Endothelial cell of umbilical vein (primary cell): ENCODE results near the gene OSTM1. TPM values are rescaled to one million over a fixed set of nuclear protein-coding genes. Genes with fewer than 3 reads are reported as not detected.

Experiments
- Bru-seq: library from RNA; stranded (reverse); fragments of 400-500 nt; gene quantifications from one replicate; lab custom pipeline; 2021; lab: Mats Ljungman, UMichigan
- BruChase-seq, 2 experiments: library from RNA; stranded (reverse); fragments of 400-500 nt; gene quantifications; one replicate each; lab custom pipeline; 2021; lab: Mats Ljungman, UMichigan
- BruUV-seq: library from RNA; stranded (reverse); fragments of 400-500 nt; replicated peaks from 2 replicates; lab custom pipeline; 2021; lab: Mats Ljungman, UMichigan
- CTCF ChIA-PET: fragments of 300-600, 350-600 bp; sonication (Branson Sonifier 250); formaldehyde crosslinking; loops from one replicate; lab custom pipeline; 2021; ENCODE audit warnings: antibody characterized with exemption, inconsistent platforms; lab: Charles Lee
- POLR2A ChIA-PET: fragments of 300-600, 350-600 bp; sonication (Branson Sonifier 250); formaldehyde crosslinking; loops from one replicate; lab custom pipeline; 2021; ENCODE audit warnings: antibody characterized with exemption, inconsistent platforms; lab: Charles Lee
- DNase-seq: peaks from one replicate; pipeline ENCODE4 v3.0.0-alpha.2; 2011; ENCODE audit warnings: low read depth, low spot score
- FAIRE-seq: peaks from 2 replicates; lab custom pipeline; 2011; peaks lifted over from hg19 to GRCh38; lab: Jason Lieb, UNC
- H2AFZ ChIP-seq: 2 replicates; pipeline ENCODE4 v1.6.0; 2012; ENCODE audit warnings: low read depth, low read length, control low read depth, inconsistent platforms
- H3K27ac ChIP-seq: 2 replicates; pipeline ENCODE4 v1.5.1; 2011; ENCODE audit warnings: low read depth, mild to moderate bottlenecking, control low read depth, low read length, moderate library complexity; ENCODE audit not compliant: insufficient read depth
- H3K27me3 ChIP-seq, 2 experiments: 2 replicates each; pipeline versions ENCODE4 v1.6.0 to v1.6.1; 2011; ENCODE audit warnings: low read length in 2 of 2, mixed read lengths in 1 of 2; ENCODE audit not compliant: control insufficient read depth in 2 of 2, insufficient read depth in 2 of 2
- H3K36me3 ChIP-seq, 2 experiments: 2 replicates in 1 of 2; 3 replicates in 1 of 2; pipeline ENCODE4 v1.5.1; 2011; ENCODE audit warnings: low read length in 2 of 2, mild to moderate bottlenecking in 1 of 2, moderate library complexity in 1 of 2; ENCODE audit not compliant: control insufficient read depth in 2 of 2, insufficient read depth in 2 of 2; ENCODE audit errors: extremely low read depth in 1 of 2
- H3K4me1 ChIP-seq: 3 replicates; pipeline ENCODE4 v1.5.1; 2011; ENCODE audit warnings: mild to moderate bottlenecking, low read length; ENCODE audit not compliant: control insufficient read depth, insufficient read depth; ENCODE audit errors: extremely low read depth
- H3K4me2 ChIP-seq: 2 replicates; pipeline ENCODE4 v1.6.1; 2011; ENCODE audit warnings: low read length, control low read depth, mixed read lengths; ENCODE audit not compliant: insufficient read depth
- H3K4me3 ChIP-seq, 3 experiments: fragments of 200-600 bp in 1 of 3; sonication (generic), shearing (Covaris generic) in 1 of 3; replicated peaks in 1 of 3; 2 replicates each; pipeline ENCODE4 v1.5.1; 2011 to 2016; ENCODE audit warnings: control low read depth in 3 of 3, low read length in 3 of 3, mild to moderate bottlenecking in 2 of 3, inconsistent platforms in 1 of 3, low read depth in 1 of 3, moderate library complexity in 1 of 3; ENCODE audit not compliant: insufficient read depth in 1 of 3
- H3K79me2 ChIP-seq: 2 replicates; pipeline ENCODE4 v1.6.0; 2012; ENCODE audit warnings: low read length, inconsistent platforms; ENCODE audit not compliant: control insufficient read depth, insufficient read depth
- H3K9ac ChIP-seq: replicated peaks from 2 replicates; pipeline ENCODE3; 2011; ENCODE audit warnings: low read length, control low read depth; ENCODE audit not compliant: insufficient read depth; ENCODE audit errors: extremely low read depth
- H3K9me1 ChIP-seq: replicated peaks from 3 replicates; pipeline ENCODE4 v1.6.0; 2011; ENCODE audit warnings: mild to moderate bottlenecking, low read length; ENCODE audit not compliant: control insufficient read depth, insufficient read depth; ENCODE audit errors: extremely low read depth
- H3K9me3 ChIP-seq: replicated peaks from 2 replicates; pipeline ENCODE4 v1.5.1; 2012; ENCODE audit warnings: low read length, inconsistent platforms; ENCODE audit not compliant: control insufficient read depth, insufficient read depth
- H4K20me1 ChIP-seq: replicated peaks from 2 replicates; pipeline ENCODE3; 2011; ENCODE audit warnings: mild to moderate bottlenecking, low read length; ENCODE audit not compliant: control insufficient read depth, insufficient read depth; ENCODE audit errors: extremely low read depth
- EZH2 ChIP-seq: IDR thresholded peaks from 2 replicates; pipeline ENCODE4 v1.6.1; 2012; ENCODE audit warnings: borderline replicate concordance, low read depth, mild to moderate bottlenecking, moderate library complexity, low read length, inconsistent platforms; ENCODE audit not compliant: severe bottlenecking
- MAX ChIP-seq: IDR thresholded peaks from 2 replicates; pipeline ENCODE4 v1.6.1; 2011; ENCODE audit not compliant: insufficient read depth, insufficient read length
- POLR2A ChIP-seq: IDR thresholded peaks from 2 replicates; pipeline ENCODE4 v1.6.1; 2012; ENCODE audit warnings: low read depth, mild to moderate bottlenecking, control low read depth, low read length
- POLR2AphosphoS5 ChIP-seq: IDR thresholded peaks from 2 replicates; pipeline ENCODE4 v1.6.1; 2012; ENCODE audit warnings: low read depth, mild to moderate bottlenecking, control low read depth, low read length, moderate library complexity; ENCODE audit not compliant: insufficient read depth
- dilution Hi-C: fragments of 300-500 bp; cut with MboI; formaldehyde crosslinking; loops from one replicate; pipeline ENCODE4 v1.15.0; 2019; ENCODE audit warnings: low sequenced_read_pairs; ENCODE audit not compliant: extremely low pct_ligation_motif_present
- intact Hi-C: fragments of 100-400 bp; cut with micrococcal nuclease; formaldehyde crosslinking; loops from one replicate; pipeline ENCODE4 v1.10.0; 2022
- long read RNA-seq: library from polyadenylated mRNA; stranded (forward); transcript quantifications from one replicate; pipeline ENCODE4 v2.0.0, GENCODE V29; 2021
- polyA minus RNA-seq, 3 experiments: library from RNA; depleted of rRNA, polyadenylated mRNA; stranded (reverse); fragments of >200 nt; gene quantifications; 1 replicate in 1 of 3; 2 replicates in 2 of 3; pipeline ENCODE4 v1.2.3, GENCODE V29; 2011
- polyA plus RNA-seq, 4 experiments: library from polyadenylated mRNA; depleted of rRNA in 3 of 4; stranded (reverse) in 3 of 4; unstranded in 1 of 4; fragments of >200 nt; gene quantifications; 2 replicates each; pipeline versions ENCODE4 v1.2.1 to v1.2.3, GENCODE V29; 2011 to 2012; ENCODE audit warnings: missing spikeins in 1 of 4
- total RNA-seq: library from RNA; stranded (reverse); gene quantifications from 2 replicates; pipeline ENCODE4 v1.2.3, GENCODE V29; 2021

Gene OSTM1, protein sequence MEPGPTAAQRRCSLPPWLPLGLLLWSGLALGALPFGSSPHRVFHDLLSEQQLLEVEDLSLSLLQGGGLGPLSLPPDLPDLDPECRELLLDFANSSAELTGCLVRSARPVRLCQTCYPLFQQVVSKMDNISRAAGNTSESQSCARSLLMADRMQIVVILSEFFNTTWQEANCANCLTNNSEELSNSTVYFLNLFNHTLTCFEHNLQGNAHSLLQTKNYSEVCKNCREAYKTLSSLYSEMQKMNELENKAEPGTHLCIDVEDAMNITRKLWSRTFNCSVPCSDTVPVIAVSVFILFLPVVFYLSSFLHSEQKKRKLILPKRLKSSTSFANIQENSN
- total RNA-seq (26.4 and 27.8 TPM in 2 replicates), polyA plus RNA-seq (23.1 and 28.7 TPM in 2 replicates), polyA minus RNA-seq (34.8 and 42.2 TPM in 2 replicates), Bru-seq, nascent RNA (percentile 50 among the genes with signal in this experiment), BruChase-seq, experiment 1, labeled RNA remaining after a 6-hour chase (percentile 73 among the genes with signal in this experiment), BruChase-seq, experiment 2, labeled RNA remaining after a 2-hour chase (percentile 61 among the genes with signal in this experiment)
- 5.8 and 7.7 TPM in 2 replicates for polyA plus RNA-seq (2011; cell fraction: cytosol; rRNA removed)
- polyA plus RNA-seq (2011; cell fraction: nucleus; rRNA removed) = 5.1 and 8.1 TPM in 2 replicates
- polyA plus RNA-seq (2012) = 25.5 and 27.1 TPM in 2 replicates
- polyA minus RNA-seq (2011; cell fraction: cytosol; rRNA and poly(A)+ RNA removed) = 24.3 TPM
- 8.5 and 15.4 TPM in 2 replicates for polyA minus RNA-seq (2011; cell fraction: nucleus; rRNA and poly(A)+ RNA removed)
- long read RNA-seq, full-length matches to known transcripts = 49 of 55 reads
- long read RNA-seq, partial matches to known transcripts = 3 of 55 reads
- long read RNA-seq, other reads (novel, unspliced or antisense) = 3 of 55 reads

DNA sequence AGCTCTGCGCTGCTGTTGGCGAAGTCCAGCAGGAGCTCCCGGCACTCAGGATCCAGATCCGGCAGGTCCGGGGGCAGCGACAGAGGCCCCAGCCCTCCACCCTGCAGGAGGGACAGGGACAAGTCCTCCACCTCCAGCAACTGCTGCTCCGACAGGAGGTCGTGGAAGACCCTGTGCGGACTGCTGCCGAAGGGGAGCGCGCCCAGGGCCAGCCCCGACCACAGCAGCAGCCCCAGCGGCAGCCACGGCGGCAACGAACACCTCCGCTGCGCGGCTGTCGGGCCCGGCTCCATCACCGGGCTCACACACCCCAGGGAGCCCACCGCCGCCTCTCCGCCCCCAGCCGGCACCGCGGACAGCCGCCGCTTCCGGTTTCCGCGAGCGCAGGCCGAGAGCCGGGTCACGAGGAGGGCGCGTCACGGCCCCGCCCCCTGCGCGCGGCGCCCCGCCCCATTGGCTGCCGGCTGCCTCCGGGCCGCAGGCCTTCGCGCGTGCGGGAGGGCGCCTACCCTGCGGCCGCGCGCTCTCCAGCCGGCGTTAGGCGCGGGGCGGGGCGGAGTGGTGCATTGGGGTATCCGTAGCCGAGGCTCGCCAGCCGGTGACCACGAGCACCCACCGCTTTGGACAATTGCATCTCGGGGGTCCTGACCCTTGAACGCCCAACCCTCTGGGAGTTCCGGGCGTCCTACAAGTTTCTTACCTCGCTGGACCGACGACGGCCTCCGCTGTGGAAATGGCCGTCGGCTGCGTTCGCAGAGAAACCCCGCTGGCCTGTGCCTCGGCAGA is at the start of gene OSTM1:
Gene OSTM1 (minus strand): TSS at position 383 of the 786 bp plus-strand sequence. CDS start 90 bp downstream, at position 293.
- Histone ChIP-seq H3K4me1 (peaks cover 5% of the 10 kb centered on the region), H3K79me2 (no peaks in the 10 kb centered on the region), H3K9me1 (no peaks in the 10 kb centered on the region), H3K27ac (peak within 1 kb of the TSS; percentile 33), H3K4me2 (peak within 1 kb of the TSS; percentile 83), H2AFZ (peak within 1 kb of the TSS; percentile 98), H3K27me3 (peaks cover 2 to 5% of the 10 kb centered on the region in 2 experiments), H3K9me3 (no peaks in the 10 kb centered on the region), H3K36me3 (no peaks in the 10 kb centered on the region), H3K4me3 (peak within 1 kb of the TSS; percentile 62 to 71 (median 70)), H4K20me1 (no peaks in the 10 kb centered on the region), H3K9ac (peak within 1 kb of the TSS; percentile 53)
- intact Hi-C loops (loop anchor here (1.0 kb wide), 1 partner anchor 116 kb away; the partner anchor contains the start of gene SEC63), dilution Hi-C loops (no loop called here)
- FAIRE-seq = peak; percentile 15
- no peak for TF ChIP-seq EZH2
- peak; percentile 71 for TF ChIP-seq POLR2A
- peak; percentile 88 for TF ChIP-seq POLR2AphosphoS5
- TF ChIP-seq MAX = peak; percentile 68
- TSS peak; percentile 66 for BruUV-seq
- peak; percentile 91 for DNase-seq
- ChIA-PET POLR2A (no interaction called here), CTCF (no interaction called here)
